ENCODE measurements around the gene HSPBAP1.

Gene HSPBAP1

DNA sequence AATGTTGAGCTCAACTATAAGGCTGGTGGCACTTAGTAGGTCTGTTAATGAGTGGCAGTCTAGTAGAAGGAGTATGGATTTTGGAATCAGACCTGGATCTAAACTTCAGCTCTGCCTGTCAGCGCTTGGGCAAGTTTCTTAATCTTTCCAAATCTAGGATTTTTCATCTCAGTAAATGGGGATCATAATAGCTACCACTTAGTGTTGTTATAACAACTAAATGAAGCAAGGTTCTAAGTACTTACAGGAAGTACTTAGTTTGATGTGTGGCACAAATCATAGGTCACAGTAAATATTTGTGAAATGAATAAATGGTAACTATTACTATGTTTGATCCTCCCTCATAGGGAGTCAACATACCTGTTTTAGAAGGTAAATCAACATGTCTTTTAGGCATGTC, 32.6 kb upstream of the HSPBAP1 start:
- Histone ChIP-seq H4K20me1 (ENCODE audit: low read depth, low read length) (no peaks in the 10 kb centered on the region), H3K27ac (ENCODE audit: low read depth, low read length) (no peak overlapping the region), H3K36me3 (ENCODE audit: low read length) (no peaks in the 10 kb centered on the region), H3K27me3 (ENCODE audit: low read length) (no peaks in the 10 kb centered on the region), H3K9ac (ENCODE audit: low read length) (no peak overlapping the region), H3K79me2 (ENCODE audit: insufficient read depth, low read length) (no peaks in the 10 kb centered on the region), H3K4me3 (ENCODE audit: insufficient read depth, low read length, poor library complexity, severe bottlenecking) (no peak overlapping the region), H2AFZ (ENCODE audit: low read depth, low read length, severe bottlenecking) (no peak overlapping the region), H3K9me2 (replicated peaks; ENCODE audit: insufficient read depth, low read length) (no peaks in the 10 kb centered on the region), H3F3A (ENCODE audit: insufficient read depth) (no peaks in the 10 kb centered on the region), H3K4me2 (ENCODE audit: low read depth, low read length, poor library complexity, severe bottlenecking) (no peak overlapping the region), H3K9me3 (ENCODE audit: insufficient read depth, low read length) (no peaks in the 10 kb centered on the region)
- TF ChIP-seq, protein P1, sequence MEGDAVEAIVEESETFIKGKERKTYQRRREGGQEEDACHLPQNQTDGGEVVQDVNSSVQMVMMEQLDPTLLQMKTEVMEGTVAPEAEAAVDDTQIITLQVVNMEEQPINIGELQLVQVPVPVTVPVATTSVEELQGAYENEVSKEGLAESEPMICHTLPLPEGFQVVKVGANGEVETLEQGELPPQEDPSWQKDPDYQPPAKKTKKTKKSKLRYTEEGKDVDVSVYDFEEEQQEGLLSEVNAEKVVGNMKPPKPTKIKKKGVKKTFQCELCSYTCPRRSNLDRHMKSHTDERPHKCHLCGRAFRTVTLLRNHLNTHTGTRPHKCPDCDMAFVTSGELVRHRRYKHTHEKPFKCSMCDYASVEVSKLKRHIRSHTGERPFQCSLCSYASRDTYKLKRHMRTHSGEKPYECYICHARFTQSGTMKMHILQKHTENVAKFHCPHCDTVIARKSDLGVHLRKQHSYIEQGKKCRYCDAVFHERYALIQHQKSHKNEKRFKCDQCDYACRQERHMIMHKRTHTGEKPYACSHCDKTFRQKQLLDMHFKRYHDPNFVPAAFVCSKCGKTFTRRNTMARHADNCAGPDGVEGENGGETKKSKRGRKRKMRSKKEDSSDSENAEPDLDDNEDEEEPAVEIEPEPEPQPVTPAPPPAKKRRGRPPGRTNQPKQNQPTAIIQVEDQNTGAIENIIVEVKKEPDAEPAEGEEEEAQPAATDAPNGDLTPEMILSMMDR (IDR thresholded peaks at IDR 0.05; ENCODE audit: insufficient read depth, low read length, poor library complexity, severe bottlenecking) = no peak
- no peak for TF ChIP-seq EZH2phosphoT487 (conservative IDR thresholded peaks at IDR 0.05; ENCODE audit: low read length)

DNA sequence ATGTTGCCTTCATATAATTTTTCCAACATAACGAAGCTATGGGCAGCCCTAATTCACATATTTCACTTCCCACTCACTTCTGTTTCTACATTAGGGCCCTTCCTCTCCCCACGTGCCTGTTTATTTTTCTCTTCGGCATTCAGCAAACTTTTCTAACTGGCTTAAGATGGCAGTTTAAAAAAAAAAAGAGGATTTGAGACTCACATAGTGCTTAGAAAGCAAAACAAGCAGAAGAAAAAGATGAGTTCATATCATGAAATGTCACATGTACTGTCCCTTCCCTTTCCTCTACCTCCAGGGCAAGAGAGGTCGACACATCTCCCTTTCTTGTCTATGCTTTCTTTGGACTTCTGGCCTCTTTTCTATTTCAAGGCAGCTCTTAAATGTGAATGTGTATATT, 31.8 kb upstream of the HSPBAP1 start:
- TF ChIP-seq, protein P1 (IDR thresholded peaks at IDR 0.05; ENCODE audit: insufficient read depth, low read length, poor library complexity, severe bottlenecking) = no peak
- no peak for TF ChIP-seq EZH2phosphoT487 (conservative IDR thresholded peaks at IDR 0.05; ENCODE audit: low read length)
- Histone ChIP-seq H3K4me3 (ENCODE audit: insufficient read depth, low read length, poor library complexity, severe bottlenecking) (no peak overlapping the region), H3K9ac (ENCODE audit: low read length) (no peak overlapping the region)

DNA sequence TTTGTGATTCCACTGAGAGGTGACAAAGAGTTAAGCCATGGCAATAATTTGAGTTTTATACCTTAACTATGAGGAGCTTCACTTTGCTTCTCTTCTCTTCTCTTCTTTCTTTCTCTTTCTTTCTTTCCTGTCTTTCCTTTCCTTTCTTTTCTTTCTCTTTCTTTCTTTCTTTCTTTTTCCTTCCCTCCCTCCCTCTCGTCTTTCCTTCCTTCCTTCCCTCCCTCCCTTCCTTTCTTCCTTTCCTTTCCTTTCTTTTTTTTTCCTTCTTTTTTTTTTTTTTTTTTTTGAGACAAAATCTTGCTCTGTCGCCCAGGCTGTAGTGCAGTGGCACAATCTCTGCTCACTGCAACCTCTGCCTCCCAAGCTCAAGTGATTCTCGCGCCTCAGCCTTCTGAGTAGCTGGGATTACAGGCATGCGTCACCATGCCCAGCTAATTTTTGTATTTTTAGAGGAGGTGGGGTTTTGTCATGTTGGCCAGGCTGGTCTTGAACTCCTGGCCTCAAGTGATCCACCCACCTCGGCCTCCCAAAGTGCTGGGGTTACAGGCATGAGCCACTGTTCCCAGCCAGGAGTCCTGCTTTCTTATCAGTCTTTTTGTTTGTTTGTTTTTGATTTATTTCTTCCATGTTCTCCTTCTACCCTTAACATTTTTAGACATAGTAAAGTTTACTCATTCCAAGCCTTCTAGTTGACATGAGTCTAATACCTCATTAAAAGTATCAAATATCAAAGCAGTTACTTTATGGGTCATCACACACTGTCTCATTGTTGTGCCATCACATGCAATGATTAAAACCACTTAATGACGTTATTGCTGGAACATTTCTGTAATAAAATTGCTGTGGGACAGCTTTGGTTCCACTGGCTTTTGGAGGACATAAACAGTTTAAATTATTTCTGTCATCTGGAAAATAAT, 31.1 kb upstream of the HSPBAP1 start:
- Histone ChIP-seq H2AFZ (ENCODE audit: low read depth, low read length, severe bottlenecking) (no peak overlapping the region), H3F3A (ENCODE audit: insufficient read depth) (no peaks in the 10 kb centered on the region; the same call in 1 of the 2 replicates), H3K79me2 (ENCODE audit: insufficient read depth, low read length) (no peaks in the 10 kb centered on the region), H4K20me1 (ENCODE audit: low read depth, low read length) (no peaks in the 10 kb centered on the region), H3K4me2 (ENCODE audit: low read depth, low read length, poor library complexity, severe bottlenecking) (no peak overlapping the region), H3K9me3 (ENCODE audit: insufficient read depth, low read length) (no peaks in the 10 kb centered on the region), H3K4me3 (ENCODE audit: insufficient read depth, low read length, poor library complexity, severe bottlenecking) (no peak overlapping the region), H3K9me2 (replicated peaks; ENCODE audit: insufficient read depth, low read length) (no peaks in the 10 kb centered on the region), H3K9ac (ENCODE audit: low read length) (no peak overlapping the region), H3K36me3 (ENCODE audit: low read length) (no peaks in the 10 kb centered on the region), H3K27me3 (ENCODE audit: low read length) (no peaks in the 10 kb centered on the region), H3K27ac (ENCODE audit: low read depth, low read length) (no peak overlapping the region)
- no peak for TF ChIP-seq EZH2phosphoT487 (conservative IDR thresholded peaks at IDR 0.05; ENCODE audit: low read length)
- TF ChIP-seq, protein P1 (IDR thresholded peaks at IDR 0.05; ENCODE audit: insufficient read depth, low read length, poor library complexity, severe bottlenecking) = no peak

More for the DNA sequence above, 31.8 kb upstream of the HSPBAP1 start:
- H3K36me3 ChIP-seq (ENCODE audit: low read length) = no peaks in the 10 kb centered on the region
- no peaks in the 10 kb centered on the region for H3K9me3 ChIP-seq (ENCODE audit: insufficient read depth, low read length)
- no peak overlapping the region for H3K4me2 ChIP-seq (ENCODE audit: low read depth, low read length, poor library complexity, severe bottlenecking)
- H3K27me3 ChIP-seq (ENCODE audit: low read length) = no peaks in the 10 kb centered on the region
- no peaks in the 10 kb centered on the region for H4K20me1 ChIP-seq (ENCODE audit: low read depth, low read length)
- H2AFZ ChIP-seq (ENCODE audit: low read depth, low read length, severe bottlenecking) = no peak overlapping the region
- no peaks in the 10 kb centered on the region for H3K79me2 ChIP-seq (ENCODE audit: insufficient read depth, low read length)
- no peak overlapping the region for H3K27ac ChIP-seq (ENCODE audit: low read depth, low read length)
- H3K9me2 ChIP-seq (replicated peaks; ENCODE audit: insufficient read depth, low read length) = no peaks in the 10 kb centered on the region
- no peaks in the 10 kb centered on the region for H3F3A ChIP-seq (ENCODE audit: insufficient read depth)
